ENCODE data around the gene THOC2.
"Not testable (repeated sequence)": the region's sequence is repeated elsewhere in the genome, so short reads cannot be mapped to it uniquely, and the experiment has no call there.

DNA sequence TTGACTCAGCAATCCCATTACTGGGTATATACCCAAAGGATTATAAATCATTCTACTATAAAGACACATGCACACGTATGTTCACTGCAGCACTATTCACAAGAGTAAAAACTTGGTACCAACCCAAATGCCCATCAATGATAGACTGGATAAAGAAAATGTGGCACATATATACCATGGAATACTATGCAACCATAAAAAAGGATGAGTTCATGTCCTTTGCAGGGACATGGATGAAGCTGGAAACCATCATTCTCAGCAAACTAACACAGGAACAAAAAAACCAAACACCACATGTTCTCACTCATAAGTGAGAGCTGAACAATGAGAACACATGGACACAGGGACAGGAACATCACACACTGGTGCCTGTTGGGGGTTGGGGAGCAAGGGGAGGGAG, 10.7 kb downstream of the THOC2 start:
- TF ChIP-seq TAF1, POLR2A, POLR2AphosphoS5, POU2F2 (IDR thresholded peaks at IDR 0.05; ENCODE audit: low read depth, low read length): not testable (repeated sequence)
